BLaER1 treated with 17β-estradiol and CSF1 and Interleukin-3, amounts not matched to agents 10 nM and 100 nM (cell line): Measurements from ENCODE around the gene ITGB8.
"Not testable (repeated sequence)": the region's sequence is repeated elsewhere in the genome, so short reads cannot be mapped to it uniquely, and the experiment has no call there.

Experiments used
- H3K27ac ChIP-seq, 11 experiments: shearing (Covaris generic); formaldehyde crosslinking; 2 replicates each; pipeline ENCODE4 v1.8.1; 2022
- H3K27me3 ChIP-seq, 11 experiments: shearing (Covaris generic); formaldehyde crosslinking; 2 replicates each; pipeline ENCODE4 v1.8.1; 2022
- H3K36me3 ChIP-seq, 11 experiments: shearing (Covaris generic); formaldehyde crosslinking; 2 replicates each; pipeline ENCODE4 v1.8.1; 2022
- H3K4me1 ChIP-seq, 10 experiments: shearing (Covaris generic); formaldehyde crosslinking; 2 replicates each; pipeline ENCODE4 v1.8.1; 2022
- H3K4me2 ChIP-seq, 11 experiments: shearing (Covaris generic); formaldehyde crosslinking; 2 replicates each; pipeline ENCODE4 v1.8.1; 2022
- H3K4me3 ChIP-seq, 10 experiments: shearing (Covaris generic); formaldehyde crosslinking; 2 replicates each; pipeline ENCODE4 v1.8.1; 2022
- H3K9ac ChIP-seq, 11 experiments: shearing (Covaris generic); formaldehyde crosslinking; 2 replicates each; pipeline ENCODE4 v1.8.1; 2022
- H3K9me3 ChIP-seq, 11 experiments: shearing (Covaris generic); formaldehyde crosslinking; replicated peaks in 1 of 11; 2 replicates each; pipeline ENCODE4 v1.8.1; 2022
- H4K20me1 ChIP-seq, 11 experiments: shearing (Covaris generic); formaldehyde crosslinking; 2 replicates each; pipeline ENCODE4 v1.8.1; 2022
- Cebpa-rat ChIP-seq, 11 experiments: shearing (Covaris generic); IDR thresholded peaks; 2 replicates each; pipeline ENCODE4 v1.8.1; 2022

ITGB8 gene

GRCh38 chr7:20381406-20382034 is 50.8 kb downstream of the ITGB8 start:
- Histone ChIP-seq H3K4me3 (no peak overlapping the region), H3K27ac (no peak overlapping the region), H3K9me3 (no peaks in the 10 kb centered on the region), H3K27me3 (no peaks in the 10 kb centered on the region), H4K20me1 (no peaks in the 10 kb centered on the region), H3K4me1 (no peaks in the 10 kb centered on the region), H3K4me2 (no peak overlapping the region), H3K36me3 (no peaks in the 10 kb centered on the region), H3K9ac (no peak overlapping the region)
- TF ChIP-seq Cebpa-rat (IDR thresholded peaks at IDR 0.05): no peak

DNA sequence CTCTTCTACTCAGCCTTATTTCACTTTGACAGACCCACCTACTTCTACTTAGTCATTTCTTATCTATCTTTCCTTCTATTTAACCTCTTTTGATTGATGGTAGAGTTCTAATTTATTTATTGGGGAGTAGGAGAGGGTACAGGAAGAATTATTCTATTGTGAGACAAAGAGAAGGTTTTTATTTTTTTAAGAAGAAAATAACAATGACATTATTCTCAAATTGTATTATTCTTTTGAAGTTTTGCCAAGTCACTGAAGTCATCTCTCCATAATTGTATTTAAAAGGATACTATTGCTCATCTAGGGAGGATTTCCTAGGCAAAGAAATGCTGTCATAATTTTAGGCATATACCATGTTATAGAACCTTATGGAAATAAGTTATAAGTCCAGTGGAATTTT is 52.7 kb downstream of the ITGB8 start:
- no peaks in the 10 kb centered on the region for H3K27me3 ChIP-seq
- no peak overlapping the region for H3K4me3 ChIP-seq
- H3K36me3 ChIP-seq: no peaks in the 10 kb centered on the region
- no peaks in the 10 kb centered on the region for H3K4me1 ChIP-seq
- H3K9me3 ChIP-seq: no peaks in the 10 kb centered on the region
- H4K20me1 ChIP-seq: no peaks in the 10 kb centered on the region
- H3K27ac ChIP-seq: no peak overlapping the region
- H3K4me2 ChIP-seq: no peak overlapping the region
- H3K9ac ChIP-seq: no peak overlapping the region
- no peak for TF ChIP-seq Cebpa-rat (IDR thresholded peaks at IDR 0.05)

- no peaks in the 10 kb centered on the region for H3K27me3 ChIP-seq
- H3K4me3 ChIP-seq: no peak overlapping the region
- no peak for TF ChIP-seq Cebpa-rat (IDR thresholded peaks at IDR 0.05)
- no peaks in the 10 kb centered on the region for H3K36me3 ChIP-seq
- no peaks in the 10 kb centered on the region for H4K20me1 ChIP-seq
- H3K4me1 ChIP-seq: peaks cover 0 to 12% (median 0%) of the 10 kb centered on the region in 10 experiments; a peak in 6 of 20 replicates
- no peaks in the 10 kb centered on the region for H3K9me3 ChIP-seq
- H3K4me2 ChIP-seq: no peak overlapping the region
- no peak overlapping the region for H3K27ac ChIP-seq
- no peak overlapping the region for H3K9ac ChIP-seq
These were observed 54.4 kb downstream of the ITGB8 start for GRCh38 chr7:20385126-20385525.

DNA sequence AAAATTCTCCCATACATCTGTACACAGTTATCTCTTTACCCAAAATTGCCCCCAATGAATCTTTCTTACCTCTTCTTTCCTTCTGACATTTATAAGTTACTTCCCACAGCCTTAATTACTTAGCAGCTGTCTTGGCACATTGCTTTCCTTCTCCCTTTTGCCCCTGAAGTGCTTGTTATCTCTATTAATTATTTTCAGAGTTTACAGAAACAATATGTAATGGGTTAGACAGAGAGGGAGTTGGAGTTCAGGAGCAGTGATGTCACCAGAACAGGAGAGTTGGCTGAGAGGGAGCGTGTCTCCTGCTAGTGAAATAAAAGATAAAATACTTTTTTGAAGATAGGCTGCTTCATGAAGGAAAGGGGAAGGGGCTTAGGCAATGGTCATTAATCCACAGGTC is 57.4 kb downstream of the ITGB8 start:
- Histone ChIP-seq H3K27ac (no peak overlapping the region), H3K4me1 (peaks cover 0 to 19% (median 0%) of the 10 kb centered on the region in 10 experiments; a peak in 6 of 20 replicates), H3K27me3 (no peaks in the 10 kb centered on the region), H4K20me1 (no peaks in the 10 kb centered on the region), H3K36me3 (no peaks in the 10 kb centered on the region), H3K4me3 (no peak overlapping the region), H3K4me2 (no peak overlapping the region), H3K9me3 (no peaks in the 10 kb centered on the region), H3K9ac (no peak overlapping the region)
- no peak for TF ChIP-seq Cebpa-rat (IDR thresholded peaks at IDR 0.05)

- H3K27ac ChIP-seq, H4K20me1 ChIP-seq, H3K36me3 ChIP-seq, H3K9me3 ChIP-seq, H3K27me3 ChIP-seq, H3K4me3 ChIP-seq, H3K9ac ChIP-seq: not testable (repeated sequence)
- peaks cover 0 to 24% (median 0%) of the 10 kb centered on the region in 10 experiments; a peak in 6 of 20 replicates for H3K4me1 ChIP-seq
- H3K4me2 ChIP-seq: peak overlapping the region in 2 of 11 experiments; percentile 34 to 49; a peak in 4 of 22 replicates
These were observed 58.5 kb downstream of the ITGB8 start for GRCh38 chr7:20389192-20389591.

- no peaks in the 10 kb centered on the region for H4K20me1 ChIP-seq
- TF ChIP-seq Cebpa-rat (IDR thresholded peaks at IDR 0.05): no peak
- no peak overlapping the region for H3K27ac ChIP-seq
- H3K9me3 ChIP-seq: 0 out of 22 replicates have a peak, but pooled peaks cover 0 to 3% (median 0%) of the 10 kb centered on the region in 11 experiments
- no peaks in the 10 kb centered on the region for H3K36me3 ChIP-seq
- peak overlapping the region in 2 of 11 experiments; percentile 7 to 32; a peak in 2 of 22 replicates for H3K4me2 ChIP-seq
- H3K4me3 ChIP-seq: no peak overlapping the region
- no peak overlapping the region for H3K9ac ChIP-seq
- H3K4me1 ChIP-seq: peaks cover 0 to 34% (median 0%) of the 10 kb centered on the region in 10 experiments; a peak in 6 of 20 replicates
- no peaks in the 10 kb centered on the region for H3K27me3 ChIP-seq
These were observed 62.4 kb downstream of the ITGB8 start for GRCh38 chr7:20393021-20393610.

- H3K4me1 ChIP-seq: peaks cover 0 to 34% (median 0%) of the 10 kb centered on the region in 10 experiments; a peak in 6 of 20 replicates
- 0 out of 22 replicates have a peak, but pooled peaks cover 0 to 3% (median 0%) of the 10 kb centered on the region in 11 experiments for H3K9me3 ChIP-seq
- H3K4me3 ChIP-seq: no peak overlapping the region
- no peak overlapping the region for H3K9ac ChIP-seq
- H4K20me1 ChIP-seq: no peaks in the 10 kb centered on the region
- no peak for TF ChIP-seq Cebpa-rat (IDR thresholded peaks at IDR 0.05)
- peak overlapping the region in 1 of 11 experiments; percentile 32; a peak in 1 of 22 replicates for H3K4me2 ChIP-seq
- no peak overlapping the region for H3K27ac ChIP-seq
- no peaks in the 10 kb centered on the region for H3K36me3 ChIP-seq
- H3K27me3 ChIP-seq: no peaks in the 10 kb centered on the region
These were observed 62.9 kb downstream of the ITGB8 start for GRCh38 chr7:20393616-20394015.

DNA sequence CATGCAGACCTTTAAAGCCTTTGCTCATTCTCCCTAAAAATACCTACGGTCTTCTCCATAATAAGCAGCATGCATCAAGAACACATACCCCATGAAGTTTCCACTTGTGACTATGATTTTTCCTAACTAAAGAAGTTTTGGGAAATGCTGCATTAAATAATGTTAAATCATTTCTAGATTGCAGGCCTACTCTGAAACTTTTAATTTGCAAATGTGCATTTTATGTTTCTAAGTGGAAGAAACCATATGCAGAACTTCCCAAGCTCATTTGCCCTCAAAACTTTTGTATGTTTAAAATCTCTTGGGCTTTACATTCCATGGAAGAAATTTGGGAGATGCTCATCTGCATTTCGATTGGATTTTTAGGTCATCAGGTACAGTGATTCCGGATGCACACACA is 63.6 kb downstream of the ITGB8 start:
- Histone ChIP-seq H4K20me1 (no peaks in the 10 kb centered on the region), H3K9ac (no peak overlapping the region), H3K27ac (no peak overlapping the region), H3K4me3 (no peak overlapping the region), H3K4me2 (peak overlapping the region in 1 of 11 experiments; percentile 23; a peak in 1 of 22 replicates), H3K9me3 (0 out of 22 replicates have a peak, but pooled peaks cover 0 to 3% (median 0%) of the 10 kb centered on the region in 11 experiments), H3K4me1 (peaks cover 0 to 30% (median 0%) of the 10 kb centered on the region in 10 experiments; a peak in 6 of 20 replicates), H3K27me3 (no peaks in the 10 kb centered on the region), H3K36me3 (no peaks in the 10 kb centered on the region)
- TF ChIP-seq Cebpa-rat (IDR thresholded peaks at IDR 0.05): no peak

GRCh38 chr7:20395104-20395503 is 64.4 kb downstream of the ITGB8 start:
- H3K36me3 ChIP-seq: no peaks in the 10 kb centered on the region
- no peaks in the 10 kb centered on the region for H4K20me1 ChIP-seq
- H3K4me3 ChIP-seq: no peak overlapping the region
- H3K4me2 ChIP-seq: peak overlapping the region in 3 of 11 experiments; percentile 21 to 23 (median 23); a peak in 4 of 22 replicates
- no peaks in the 10 kb centered on the region for H3K27me3 ChIP-seq
- H3K9ac ChIP-seq: no peak overlapping the region
- peaks cover 0 to 23% (median 0%) of the 10 kb centered on the region in 10 experiments; a peak in 5 of 20 replicates for H3K4me1 ChIP-seq
- no peak for TF ChIP-seq Cebpa-rat (IDR thresholded peaks at IDR 0.05)
- 0 out of 22 replicates have a peak, but pooled peaks cover 0 to 3% (median 0%) of the 10 kb centered on the region in 11 experiments for H3K9me3 ChIP-seq
- H3K27ac ChIP-seq: no peak overlapping the region
